HG03460 (cell line): ENCODE measurements around the gene RNF217.
"Not testable (repeated sequence)": the region's sequence is repeated elsewhere in the genome, so short reads cannot be mapped to it uniquely, and the experiment has no call there.

Source experiments
- ATAC-seq: cut with Tn5 transposase; IDR thresholded peaks from one replicate; pipeline ENCODE4 v1.9.1; 2021; ENCODE audit not compliant: unreplicated experiment

RNF217 gene

GRCh38 chr6:125050663-125051318 lies 88.6 kb downstream of the RNF217 start:
- no peak for ATAC-seq

GRCh38 chr6:125053809-125054208 lies 91.6 kb downstream of the RNF217 start:
- no peak for ATAC-seq

GRCh38 chr6:125054331-125054730 lies 92.1 kb downstream of the RNF217 start:
- no peak for ATAC-seq

GRCh38 chr6:125057392-125058246 lies 95.4 kb downstream of the RNF217 start:
- ATAC-seq: no peak

GRCh38 chr6:125058546-125058945 lies 96.3 kb downstream of the RNF217 start:
- ATAC-seq: no peak

- ATAC-seq: no peak
Measured at GRCh38 chr6:125063307-125063706, 101.1 kb downstream of the RNF217 start.

- ATAC-seq: no peak
Measured at GRCh38 chr6:125066140-125066539, 103.9 kb downstream of the RNF217 start.

- ATAC-seq: no peak
Measured at GRCh38 chr6:125066964-125067363, 104.7 kb downstream of the RNF217 start.

GRCh38 chr6:125067552-125067951 lies 105.3 kb downstream of the RNF217 start:
- no peak for ATAC-seq

GRCh38 chr6:125073071-125073470 lies 110.8 kb downstream of the RNF217 start:
- ATAC-seq: no peak

GRCh38 chr6:125074120-125074519 lies 111.9 kb downstream of the RNF217 start:
- ATAC-seq: no peak

- ATAC-seq: not testable (repeated sequence)
Measured at GRCh38 chr6:125075073-125075472, 112.8 kb downstream of the RNF217 start.

- ATAC-seq: no peak
Measured at GRCh38 chr6:125075741-125076481, 113.7 kb downstream of the RNF217 start.

GRCh38 chr6:125076482-125076742 lies 114.2 kb downstream of the RNF217 start:
- ATAC-seq: no peak

- no peak for ATAC-seq
Measured at GRCh38 chr6:125077453-125077852, 115.2 kb downstream of the RNF217 start.

GRCh38 chr6:125078602-125079321 lies 116.5 kb downstream of the RNF217 start:
- ATAC-seq: no peak

- no peak for ATAC-seq
Measured at GRCh38 chr6:125082908-125083683, 120.9 kb downstream of the RNF217 start.

- ATAC-seq: no peak
Measured at GRCh38 chr6:125083684-125083990, 121.4 kb downstream of the RNF217 start.

- ATAC-seq: no peak
Measured at GRCh38 chr6:125086716-125087115, 124.5 kb downstream of the RNF217 start.

GRCh38 chr6:125088963-125089362 lies 126.7 kb downstream of the RNF217 start:
- no peak for ATAC-seq

- no peak for ATAC-seq
Measured at GRCh38 chr6:125094563-125094962, 132.3 kb downstream of the RNF217 start.
